ENCODE data around the gene DGKG. TPM values are rescaled to one million over a fixed set of nuclear protein-coding genes. Genes with fewer than 3 reads are reported as not detected.

DGKG gene
- total RNA-seq, 6 experiments from 2014 or later, result 1.5 to 3.6 (median 2.0) TPM

- intact Hi-C loops (cut with DNase I), result no loop called here
- 76% methylated on average over 3 of the region's 3 CpGs for WGBS (ENCODE audit: insufficient coverage, low coverage, low lambda C conversion rate, missing lambda C conversion rate)
Observed at GRCh38 chr3:186117521-186118134, 244.4 kb downstream of the DGKG start.

GRCh38 chr3:186115239-186115996 is 246.6 kb downstream of the DGKG start:
- H3K27ac ChIP-seq, result no peak overlapping the region
- no peaks in the 10 kb centered on the region for H3K36me3 ChIP-seq
- no peaks in the 10 kb centered on the region for H3K27me3 ChIP-seq
- no peaks in the 10 kb centered on the region for H3K4me1 ChIP-seq
- WGBS (ENCODE audit: insufficient coverage, low coverage, low lambda C conversion rate, missing lambda C conversion rate), result 80% methylated on average over 9 of the region's 15 CpGs
- no peak overlapping the region for H3K4me3 ChIP-seq
- intact Hi-C loops (cut with DNase I), result no loop called here
- no peak for DNase-seq
- H3K9me3 ChIP-seq, result no peaks in the 10 kb centered on the region
- ATAC-seq, result peak in 3 of 4 donors; percentile 33 to 53 (median 41)
- TF ChIP-seq CTCF (IDR thresholded peaks at IDR 0.05) (no peak), POLR2A (IDR thresholded peaks at IDR 0.05) (no peak)

More at GRCh38 chr3:186117521-186118134, 244.4 kb downstream of the DGKG start:
- no peaks in the 10 kb centered on the region for H3K36me3 ChIP-seq
- H3K27ac ChIP-seq, result no peak overlapping the region
- TF ChIP-seq POLR2A (IDR thresholded peaks at IDR 0.05), result no peak
- TF ChIP-seq CTCF (IDR thresholded peaks at IDR 0.05), result no peak
- no peaks in the 10 kb centered on the region for H3K9me3 ChIP-seq
- no peak for DNase-seq
- no peak for ATAC-seq
- no peaks in the 10 kb centered on the region for H3K27me3 ChIP-seq
- no peak overlapping the region for H3K4me3 ChIP-seq
- no peaks in the 10 kb centered on the region for H3K4me1 ChIP-seq

- DNase-seq, result no peak
- no peaks in the 10 kb centered on the region for H3K27me3 ChIP-seq
- no peaks in the 10 kb centered on the region for H3K9me3 ChIP-seq
- no peak overlapping the region for H3K4me3 ChIP-seq
- intact Hi-C loops (cut with DNase I), result no loop called here
- 71% methylated on average over 12 of the region's 12 CpGs for WGBS (ENCODE audit: insufficient coverage, low coverage, low lambda C conversion rate, missing lambda C conversion rate)
- peaks cover 0 to 15% (median 0%) of the 10 kb centered on the region in 4 donors for H3K4me1 ChIP-seq
- no peaks in the 10 kb centered on the region for H3K36me3 ChIP-seq
- TF ChIP-seq CTCF (IDR thresholded peaks at IDR 0.05), result no peak
- H3K27ac ChIP-seq, result no peak overlapping the region
- ATAC-seq, result no peak
Observed at GRCh38 chr3:186110975-186111974, 250.8 kb downstream of the DGKG start.

Measured in right lobe of liver (tissue), 6 donors.